NB4 (cell line): ENCODE data around the gene MEST.
A peak's percentile ranks its signal among the peaks of the same experiment; 100 is the strongest.

Source experiments
- DNase-seq: peaks from one replicate; pipeline ENCODE4 v3.0.0; 2010; ENCODE audit warnings: low read depth
- H3K4me3 ChIP-seq: one replicate; pipeline ENCODE4 v1.5.1; 2011; ENCODE audit warnings: mild to moderate bottlenecking, low read depth, low read length, moderate library complexity
- MYC ChIP-seq: IDR thresholded peaks from 2 replicates; pipeline ENCODE4 v1.6.1; 2011; ENCODE audit warnings: low read depth, low read length
- POLR2A ChIP-seq: IDR thresholded peaks from 2 replicates; pipeline ENCODE4 v1.6.1; 2011; ENCODE audit warnings: mild to moderate bottlenecking; ENCODE audit not compliant: insufficient read length; ENCODE audit errors: extremely low read depth
- TF ChIP-seq, protein P1 (sequence below): IDR thresholded peaks from one replicate; pipeline ENCODE4 v1.5.1; 2012; ENCODE audit warnings: low read depth, low read length
- TF ChIP-seq, protein P2 (sequence below): IDR thresholded peaks from 2 replicates; pipeline ENCODE4 v1.6.1; 2011; ENCODE audit warnings: low read depth, low read length

The MEST gene

DNA sequence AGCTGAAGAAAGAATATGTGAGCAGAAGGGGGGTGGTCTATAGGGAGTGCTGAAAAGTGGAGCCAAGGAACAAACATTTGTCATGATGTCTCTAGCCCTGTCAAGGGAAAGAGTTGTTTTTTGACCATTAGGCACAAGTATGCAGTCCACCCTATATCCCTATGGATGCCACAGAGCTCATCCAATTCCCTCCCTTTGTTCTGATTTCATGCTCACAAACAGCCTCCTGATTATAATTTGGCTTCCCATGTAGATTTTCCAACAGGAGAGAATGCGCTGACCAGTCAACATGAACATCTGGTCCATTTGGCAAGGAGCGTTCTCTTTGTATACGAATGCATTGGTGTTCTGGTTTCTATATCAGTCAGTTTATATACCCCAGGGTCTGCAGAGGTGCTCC, 38.9 kb upstream of the MEST start:
- no peak for DNase-seq
- TF ChIP-seq, protein P1, sequence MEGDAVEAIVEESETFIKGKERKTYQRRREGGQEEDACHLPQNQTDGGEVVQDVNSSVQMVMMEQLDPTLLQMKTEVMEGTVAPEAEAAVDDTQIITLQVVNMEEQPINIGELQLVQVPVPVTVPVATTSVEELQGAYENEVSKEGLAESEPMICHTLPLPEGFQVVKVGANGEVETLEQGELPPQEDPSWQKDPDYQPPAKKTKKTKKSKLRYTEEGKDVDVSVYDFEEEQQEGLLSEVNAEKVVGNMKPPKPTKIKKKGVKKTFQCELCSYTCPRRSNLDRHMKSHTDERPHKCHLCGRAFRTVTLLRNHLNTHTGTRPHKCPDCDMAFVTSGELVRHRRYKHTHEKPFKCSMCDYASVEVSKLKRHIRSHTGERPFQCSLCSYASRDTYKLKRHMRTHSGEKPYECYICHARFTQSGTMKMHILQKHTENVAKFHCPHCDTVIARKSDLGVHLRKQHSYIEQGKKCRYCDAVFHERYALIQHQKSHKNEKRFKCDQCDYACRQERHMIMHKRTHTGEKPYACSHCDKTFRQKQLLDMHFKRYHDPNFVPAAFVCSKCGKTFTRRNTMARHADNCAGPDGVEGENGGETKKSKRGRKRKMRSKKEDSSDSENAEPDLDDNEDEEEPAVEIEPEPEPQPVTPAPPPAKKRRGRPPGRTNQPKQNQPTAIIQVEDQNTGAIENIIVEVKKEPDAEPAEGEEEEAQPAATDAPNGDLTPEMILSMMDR: no peak
- no peak for TF ChIP-seq MYC
- TF ChIP-seq, protein P2, sequence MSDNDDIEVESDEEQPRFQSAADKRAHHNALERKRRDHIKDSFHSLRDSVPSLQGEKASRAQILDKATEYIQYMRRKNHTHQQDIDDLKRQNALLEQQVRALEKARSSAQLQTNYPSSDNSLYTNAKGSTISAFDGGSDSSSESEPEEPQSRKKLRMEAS: no peak
- TF ChIP-seq POLR2A: no peak
- H3K4me3 ChIP-seq: no peak overlapping the region

DNA sequence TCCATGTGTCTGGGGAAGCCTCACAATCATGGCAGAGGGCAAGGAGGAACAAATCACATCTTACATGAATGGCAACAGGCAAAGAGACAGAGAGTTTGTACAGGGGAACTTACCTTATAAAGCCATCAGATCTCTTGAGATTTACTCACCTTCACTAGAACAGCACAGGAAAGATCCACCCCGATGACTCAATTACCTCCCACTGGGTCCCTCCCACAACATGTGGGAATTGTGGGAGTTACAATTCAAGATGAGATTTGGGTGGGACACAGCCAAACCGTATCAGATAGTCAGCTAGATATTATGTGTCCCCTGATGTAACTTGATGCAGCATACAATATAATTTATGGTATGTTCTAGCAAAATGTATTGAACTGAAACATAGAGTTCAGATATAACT, 36.9 kb upstream of the MEST start:
- DNase-seq: no peak
- H3K4me3 ChIP-seq: no peak overlapping the region
- TF ChIP-seq, protein P1: no peak
- TF ChIP-seq, protein P2: no peak
- TF ChIP-seq MYC: no peak
- no peak for TF ChIP-seq POLR2A

DNA sequence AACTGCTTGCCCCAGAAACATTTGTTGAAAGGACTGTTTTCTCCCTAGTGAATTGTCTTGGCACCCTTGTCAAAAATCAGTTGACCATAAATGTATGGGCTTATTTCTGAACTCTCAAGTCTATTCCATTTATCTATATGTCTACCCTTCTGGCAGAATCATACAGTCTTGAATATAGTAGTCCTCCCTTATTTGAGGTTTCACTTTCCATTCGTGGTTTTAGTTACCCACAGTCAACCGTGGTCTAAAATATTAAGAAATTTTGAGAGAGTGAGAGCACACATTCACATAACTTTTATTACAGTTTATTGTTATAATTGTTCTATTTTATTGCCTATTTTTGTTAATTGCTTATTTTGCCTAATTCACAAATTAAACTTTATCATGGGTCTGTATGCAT, 33.6 kb upstream of the MEST start:
- H3K4me3 ChIP-seq: peak overlapping the region; percentile 21
- DNase-seq: peak; percentile 64
- TF ChIP-seq, protein P2: no peak
- no peak for TF ChIP-seq MYC

DNA sequence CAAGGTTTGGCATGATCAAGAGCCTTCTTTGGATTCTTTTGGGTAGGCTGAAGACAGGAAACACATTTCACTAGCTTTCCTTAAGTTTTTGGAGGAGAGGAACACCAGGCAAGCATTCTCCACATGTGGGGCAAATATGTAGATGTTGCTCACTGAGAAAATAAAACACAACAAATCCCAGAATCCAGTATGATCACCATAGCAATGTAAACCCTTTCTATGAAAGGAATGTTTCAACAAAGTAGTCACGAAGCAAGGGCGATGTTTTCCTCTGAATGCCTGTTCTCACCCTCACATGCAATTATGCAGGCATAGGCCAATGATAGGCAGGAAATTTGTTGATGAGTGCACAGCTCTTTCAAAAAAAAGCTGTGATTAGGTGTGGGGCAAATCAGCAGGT, 30.6 kb upstream of the MEST start:
- TF ChIP-seq MYC (no peak), POLR2A (no peak)
- TF ChIP-seq, protein P1: no peak
- TF ChIP-seq, protein P2: no peak
- no peak for DNase-seq
- no peak overlapping the region for H3K4me3 ChIP-seq

GRCh38 chr7:130463553-130464434, 28.1 kb upstream of the MEST start:
- TF ChIP-seq, protein P2: peak; percentile 81
- TF ChIP-seq, protein P1: no peak
- TF ChIP-seq MYC: peak; percentile 55
- TF ChIP-seq POLR2A: no peak
- no peak overlapping the region for H3K4me3 ChIP-seq
- DNase-seq: no peak

DNA sequence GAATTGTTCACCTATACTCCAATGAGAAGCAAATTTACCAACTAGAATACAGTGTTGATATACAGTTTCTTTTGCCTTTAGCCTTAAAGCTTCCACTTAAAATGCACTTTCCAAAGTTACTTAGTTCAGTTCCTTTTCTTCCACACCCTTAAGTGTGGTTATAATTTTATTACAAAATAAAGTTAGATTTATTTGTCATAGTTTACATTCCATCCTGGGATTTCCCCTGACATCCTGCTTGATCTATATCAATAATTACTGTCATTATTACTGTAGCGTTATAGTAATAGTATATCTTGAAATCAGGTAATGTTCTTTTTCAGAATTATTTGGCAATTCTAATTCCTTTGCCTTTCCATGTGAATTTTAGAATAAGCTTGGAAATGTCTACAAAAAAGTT, 23.3 kb upstream of the MEST start:
- TF ChIP-seq, protein P1: no peak
- TF ChIP-seq POLR2A (no peak), MYC (no peak)
- TF ChIP-seq, protein P2: no peak
- no peak for DNase-seq
- no peak overlapping the region for H3K4me3 ChIP-seq
